ENCODE data around the gene CD160. TPM values are rescaled to one million over a fixed set of nuclear protein-coding genes. Genes with fewer than 3 reads are reported as not detected.

Gene CD160
- polyA plus RNA-seq, 1 experiment, result not detected

DNA sequence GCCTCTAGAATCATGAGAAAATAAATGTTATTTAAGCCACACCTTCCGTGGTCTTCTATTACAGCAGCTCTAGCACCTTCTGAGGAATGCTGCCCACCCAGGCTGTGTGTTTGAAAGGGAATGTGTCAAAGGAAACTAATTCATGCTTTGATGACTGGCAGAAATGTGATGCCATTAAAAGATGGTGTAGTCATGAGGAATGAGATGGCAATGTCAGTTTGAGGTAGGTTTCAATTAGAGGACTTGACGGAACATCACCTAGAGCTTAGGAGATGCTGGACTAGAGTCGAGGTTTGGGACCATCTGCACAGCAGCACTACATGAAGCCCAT is 22.7 kb upstream of the CD160 start:
- no peaks in the 10 kb centered on the region for H3K27me3 ChIP-seq (ENCODE audit: control insufficient read depth, insufficient read depth, low read length)
- no peaks in the 10 kb centered on the region for H3K36me3 ChIP-seq (ENCODE audit: control insufficient read depth, insufficient read depth, low read length)
- TF ChIP-seq, protein P1, sequence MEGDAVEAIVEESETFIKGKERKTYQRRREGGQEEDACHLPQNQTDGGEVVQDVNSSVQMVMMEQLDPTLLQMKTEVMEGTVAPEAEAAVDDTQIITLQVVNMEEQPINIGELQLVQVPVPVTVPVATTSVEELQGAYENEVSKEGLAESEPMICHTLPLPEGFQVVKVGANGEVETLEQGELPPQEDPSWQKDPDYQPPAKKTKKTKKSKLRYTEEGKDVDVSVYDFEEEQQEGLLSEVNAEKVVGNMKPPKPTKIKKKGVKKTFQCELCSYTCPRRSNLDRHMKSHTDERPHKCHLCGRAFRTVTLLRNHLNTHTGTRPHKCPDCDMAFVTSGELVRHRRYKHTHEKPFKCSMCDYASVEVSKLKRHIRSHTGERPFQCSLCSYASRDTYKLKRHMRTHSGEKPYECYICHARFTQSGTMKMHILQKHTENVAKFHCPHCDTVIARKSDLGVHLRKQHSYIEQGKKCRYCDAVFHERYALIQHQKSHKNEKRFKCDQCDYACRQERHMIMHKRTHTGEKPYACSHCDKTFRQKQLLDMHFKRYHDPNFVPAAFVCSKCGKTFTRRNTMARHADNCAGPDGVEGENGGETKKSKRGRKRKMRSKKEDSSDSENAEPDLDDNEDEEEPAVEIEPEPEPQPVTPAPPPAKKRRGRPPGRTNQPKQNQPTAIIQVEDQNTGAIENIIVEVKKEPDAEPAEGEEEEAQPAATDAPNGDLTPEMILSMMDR (IDR thresholded peaks at IDR 0.05; ENCODE audit: insufficient read depth, low read depth, low read length), result no peak
- H3K4me3 ChIP-seq (ENCODE audit: low read depth, low read length), result no peak overlapping the region
- ChIA-PET POLR2A (no interaction called here), CTCF (interaction anchor here (1.5 kb wide), 1 partner anchor 24 kb away, joined by 4 read pairs; no protein-coding TSS in a partner anchor)
- DNase-seq (ENCODE audit: low read depth), result no peak

DNA sequence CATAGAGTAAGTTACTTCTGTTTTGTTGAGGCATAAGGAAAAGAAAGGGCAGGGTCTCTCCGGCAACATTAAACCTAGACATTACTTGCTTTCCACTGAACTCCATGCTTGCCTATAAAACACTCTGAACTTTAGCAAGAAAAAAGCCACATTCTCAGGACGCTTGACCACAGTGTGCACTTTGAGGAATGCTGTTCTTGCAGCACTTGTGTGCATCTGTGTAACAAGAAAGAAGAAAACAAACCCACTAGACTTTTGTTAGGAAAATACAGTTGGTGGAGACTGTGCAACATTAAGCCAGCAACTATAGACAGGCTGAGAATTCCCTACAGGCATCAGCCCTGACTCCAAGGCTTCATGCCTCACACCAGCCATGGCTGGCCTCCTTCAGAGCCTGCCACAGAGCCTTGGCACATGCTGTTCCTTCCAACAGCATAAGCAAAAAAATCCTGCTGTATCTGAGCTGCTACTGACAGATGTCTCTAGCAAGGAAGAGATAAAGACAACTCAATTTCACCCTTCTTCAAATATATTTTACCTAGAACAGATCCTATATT is 17.9 kb upstream of the CD160 start:
- TF ChIP-seq, protein P1 (IDR thresholded peaks at IDR 0.05; ENCODE audit: insufficient read depth, low read depth, low read length), result no peak
- ChIA-PET POLR2A (interaction anchor here (0.5 kb wide), 1 partner anchor 10 kb away, joined by 4 read pairs; no protein-coding TSS in a partner anchor), CTCF (no interaction called here)
- Histone ChIP-seq H3K4me3 (ENCODE audit: low read depth, low read length) (no peak overlapping the region), H3K27me3 (ENCODE audit: control insufficient read depth, insufficient read depth, low read length) (no peaks in the 10 kb centered on the region), H3K36me3 (ENCODE audit: control insufficient read depth, insufficient read depth, low read length) (no peaks in the 10 kb centered on the region)
- DNase-seq (ENCODE audit: low read depth), result no peak

DNA sequence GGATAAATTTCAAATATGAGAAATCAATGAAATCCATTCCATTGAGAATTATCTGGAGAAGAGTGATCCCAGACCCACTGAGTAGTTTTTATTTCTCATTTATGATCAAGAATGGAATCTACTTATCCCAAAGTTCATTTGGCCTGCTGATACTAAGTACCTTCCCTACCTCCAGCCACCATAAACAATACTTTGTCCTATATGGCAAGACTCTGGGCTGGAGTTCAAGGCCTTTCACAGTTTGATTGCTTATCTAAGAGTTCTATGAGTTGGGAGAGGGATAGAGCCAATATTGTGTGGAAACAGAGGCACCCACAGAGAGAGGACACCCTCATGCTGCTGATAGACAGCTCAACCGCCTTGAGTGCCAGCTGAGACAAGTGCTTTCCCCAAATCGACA is 17.2 kb upstream of the CD160 start:
- TF ChIP-seq, protein P1 (IDR thresholded peaks at IDR 0.05; ENCODE audit: insufficient read depth, low read depth, low read length), result no peak
- ChIA-PET CTCF (interaction anchor here (1.5 kb wide), 1 partner anchor 9 kb away, joined by 3 read pairs; no protein-coding TSS in a partner anchor), POLR2A (interaction anchor here (0.5 kb wide), 1 partner anchor 10 kb away, joined by 4 read pairs; no protein-coding TSS in a partner anchor)
- H3K36me3 ChIP-seq (ENCODE audit: control insufficient read depth, insufficient read depth, low read length), result no peaks in the 10 kb centered on the region
- no peaks in the 10 kb centered on the region for H3K27me3 ChIP-seq (ENCODE audit: control insufficient read depth, insufficient read depth, low read length)
- DNase-seq (ENCODE audit: low read depth), result no peak
- no peak overlapping the region for H3K4me3 ChIP-seq (ENCODE audit: low read depth, low read length)

DNA sequence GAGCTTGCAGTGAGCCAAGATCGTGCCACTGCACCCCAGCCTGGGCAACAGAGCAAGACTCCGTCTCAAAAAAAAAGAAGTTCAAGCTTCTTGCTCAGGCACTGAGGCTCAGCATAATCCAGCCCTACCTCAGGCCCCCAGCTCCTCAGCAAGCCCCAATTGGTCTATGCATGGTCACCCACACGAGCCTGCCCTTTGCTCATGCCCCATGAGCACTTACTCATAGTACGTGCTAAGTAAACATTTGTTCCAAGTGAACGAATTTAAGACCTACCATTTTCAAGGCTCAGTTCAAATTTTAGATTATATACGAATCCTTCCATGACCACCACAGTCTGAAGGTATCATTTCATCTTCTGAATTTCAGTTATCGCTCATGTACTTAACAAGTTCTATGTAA is 16.5 kb upstream of the CD160 start:
- Histone ChIP-seq H3K36me3 (ENCODE audit: control insufficient read depth, insufficient read depth, low read length) (no peaks in the 10 kb centered on the region), H3K27me3 (ENCODE audit: control insufficient read depth, insufficient read depth, low read length) (no peaks in the 10 kb centered on the region), H3K4me3 (ENCODE audit: low read depth, low read length) (no peak overlapping the region)
- no peak for DNase-seq (ENCODE audit: low read depth)
- POLR2A ChIA-PET, result no interaction called here
- CTCF ChIA-PET, result interaction anchor here (1.5 kb wide), 1 partner anchor 10 kb away, joined by 3 read pairs; no protein-coding TSS in a partner anchor
- TF ChIP-seq, protein P1 (IDR thresholded peaks at IDR 0.05; ENCODE audit: insufficient read depth, low read depth, low read length), result no peak

DNA sequence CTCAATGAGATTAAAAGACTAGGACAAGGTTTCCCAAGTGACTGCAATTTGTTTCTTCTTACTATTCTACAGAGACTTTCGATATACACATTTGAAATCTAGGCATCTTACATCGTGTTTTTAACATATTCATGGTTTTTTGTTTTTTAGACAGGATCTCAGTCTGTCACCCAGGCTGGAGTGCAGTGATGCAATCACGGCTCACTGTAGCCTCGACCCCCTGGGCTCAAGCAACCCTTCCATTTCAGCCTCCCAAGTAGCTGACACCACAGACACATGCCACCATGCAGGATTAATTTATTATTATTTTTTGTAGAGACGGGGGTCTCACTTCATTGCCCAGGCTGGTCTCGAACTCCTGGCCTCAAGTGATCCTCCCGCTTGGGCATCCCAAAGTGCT is 13.7 kb upstream of the CD160 start:
- Histone ChIP-seq H3K27me3 (ENCODE audit: control insufficient read depth, insufficient read depth, low read length) (no peaks in the 10 kb centered on the region), H3K36me3 (ENCODE audit: control insufficient read depth, insufficient read depth, low read length) (no peaks in the 10 kb centered on the region), H3K4me3 (ENCODE audit: low read depth, low read length) (no peak overlapping the region)
- TF ChIP-seq, protein P1 (IDR thresholded peaks at IDR 0.05; ENCODE audit: insufficient read depth, low read depth, low read length), result no peak
- POLR2A ChIA-PET, result no interaction called here
- CTCF ChIA-PET, result interaction anchor here (1.0 to 1.5 kb wide), 2 partner anchors 16 to 21 kb away, joined by 3 to 13 read pairs; no protein-coding TSS in a partner anchor
- DNase-seq (ENCODE audit: low read depth), result no peak

Measured in BJ (cell line).